SK-N-SH (cell line): ENCODE data around the gene FMN2.

Experiments
- EP300 ChIP-seq, 2 experiments: IDR thresholded peaks; 2 replicates each; pipeline versions ENCODE4 v1.4.0 to v1.6.1; 2012; ENCODE audit warnings: borderline replicate concordance in 1 of 2, low read depth in 1 of 2, low read length in 1 of 2
- EZH2phosphoT487 ChIP-seq: fragments of 200-600 bp; sonication (generic); IDR thresholded peaks from 2 replicates; pipeline ENCODE4 v1.6.1; 2017; ENCODE audit warnings: low read depth, mixed run types, mild to moderate bottlenecking, antibody characterized with exemption, moderate library complexity, borderline replicate concordance
- GABPA ChIP-seq: IDR thresholded peaks from 2 replicates; pipeline ENCODE4 v1.4.0; 2012; ENCODE audit warnings: low read depth, mild to moderate bottlenecking
- GATA2 ChIP-seq: sonication (generic); formaldehyde crosslinking; IDR thresholded peaks from 2 replicates; pipeline ENCODE4 v1.5.0; 2020; ENCODE audit warnings: mild to moderate bottlenecking, missing genetic modification reagents
- JUND ChIP-seq: IDR thresholded peaks from 2 replicates; pipeline ENCODE4 v1.4.0; 2012
- MEF2A ChIP-seq: IDR thresholded peaks from 2 replicates; pipeline ENCODE4 v1.4.0; 2012; ENCODE audit warnings: low read depth, borderline replicate concordance
- MXI1 ChIP-seq: IDR thresholded peaks from 2 replicates; pipeline ENCODE4 v1.6.1; 2012; ENCODE audit warnings: mild to moderate bottlenecking, low read depth, low read length, improper control_type of control experiment
- TAF1 ChIP-seq: IDR thresholded peaks from 2 replicates; pipeline ENCODE4 v1.6.1; 2012; ENCODE audit warnings: low read depth, mild to moderate bottlenecking, low read length, moderate library complexity, borderline replicate concordance
- TF ChIP-seq, protein P1 (sequence below): fragments of 200-600 bp; sonication (generic); IDR thresholded peaks from 2 replicates; pipeline ENCODE4 v1.6.1; 2017; ENCODE audit warnings: antibody characterized with exemption, mild to moderate bottlenecking, moderate library complexity

DNA sequence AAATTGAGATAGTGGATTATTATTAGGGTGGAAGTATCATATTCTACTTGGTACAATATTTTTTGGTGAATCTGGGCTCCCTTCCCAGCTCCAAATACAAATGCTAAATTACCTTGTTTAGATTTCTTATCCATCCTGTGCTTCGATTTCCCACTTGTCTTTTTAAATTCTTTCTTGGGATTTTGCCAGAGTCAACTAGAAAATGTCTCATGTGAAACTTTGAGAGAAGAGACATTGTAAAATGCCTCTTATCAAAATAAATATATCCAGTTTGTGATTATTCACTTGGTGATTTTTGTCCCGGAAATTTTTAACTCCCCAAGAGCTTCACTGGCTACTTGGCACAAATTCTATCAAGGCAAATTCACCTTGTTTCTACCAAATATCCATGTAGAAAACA is 202.0 kb downstream of the FMN2 start:
- TF ChIP-seq GATA2 (CRISPR knock-in tag): no peak
- no peak for TF ChIP-seq EZH2phosphoT487
- TF ChIP-seq, protein P1, sequence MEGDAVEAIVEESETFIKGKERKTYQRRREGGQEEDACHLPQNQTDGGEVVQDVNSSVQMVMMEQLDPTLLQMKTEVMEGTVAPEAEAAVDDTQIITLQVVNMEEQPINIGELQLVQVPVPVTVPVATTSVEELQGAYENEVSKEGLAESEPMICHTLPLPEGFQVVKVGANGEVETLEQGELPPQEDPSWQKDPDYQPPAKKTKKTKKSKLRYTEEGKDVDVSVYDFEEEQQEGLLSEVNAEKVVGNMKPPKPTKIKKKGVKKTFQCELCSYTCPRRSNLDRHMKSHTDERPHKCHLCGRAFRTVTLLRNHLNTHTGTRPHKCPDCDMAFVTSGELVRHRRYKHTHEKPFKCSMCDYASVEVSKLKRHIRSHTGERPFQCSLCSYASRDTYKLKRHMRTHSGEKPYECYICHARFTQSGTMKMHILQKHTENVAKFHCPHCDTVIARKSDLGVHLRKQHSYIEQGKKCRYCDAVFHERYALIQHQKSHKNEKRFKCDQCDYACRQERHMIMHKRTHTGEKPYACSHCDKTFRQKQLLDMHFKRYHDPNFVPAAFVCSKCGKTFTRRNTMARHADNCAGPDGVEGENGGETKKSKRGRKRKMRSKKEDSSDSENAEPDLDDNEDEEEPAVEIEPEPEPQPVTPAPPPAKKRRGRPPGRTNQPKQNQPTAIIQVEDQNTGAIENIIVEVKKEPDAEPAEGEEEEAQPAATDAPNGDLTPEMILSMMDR: no peak
- no peak for TF ChIP-seq JUND
- TF ChIP-seq MXI1: no peak
- TF ChIP-seq TAF1: no peak
- TF ChIP-seq MEF2A: no peak
- TF ChIP-seq EP300 (IDR thresholded peaks at IDR 0.05; ENCODE audit: borderline replicate concordance in 1 of 2, low read depth in 1 of 2, low read length in 1 of 2): no peak
- no peak for TF ChIP-seq GABPA
